DND-41 (cell line): ENCODE results near the gene NFKBIE.
A peak's percentile ranks its signal among the peaks of the same experiment; 100 is the strongest.

ENCODE experiments used
- ATAC-seq: fragments of 200-7000 bp; cut with Tn5 transposase; 3 replicates; pipeline ENCODE4 v1.9.1; 2021; ENCODE audit warnings: low read depth; ENCODE audit not compliant: insufficient read depth
- DNase-seq: peaks from one replicate; pipeline ENCODE4 v3.0.0-alpha.2; 2020
- H2AFZ ChIP-seq: 2 replicates; pipeline ENCODE4 v1.6.0; 2012; ENCODE audit warnings: low read depth, low read length
- H3K27ac ChIP-seq: 2 replicates; pipeline ENCODE4 v1.5.1; 2012; ENCODE audit warnings: low read length, inconsistent platforms
- H3K27me3 ChIP-seq: fragments of 200-600 bp; sonication (generic); 2 replicates; pipeline ENCODE4 v1.6.0; 2012; ENCODE audit warnings: low read length, mild to moderate bottlenecking, inconsistent platforms; ENCODE audit not compliant: insufficient read depth, poor library complexity
- H3K36me3 ChIP-seq: 2 replicates; pipeline ENCODE4 v1.5.1; 2012; ENCODE audit warnings: low read length, inconsistent platforms; ENCODE audit not compliant: insufficient read depth
- H3K4me1 ChIP-seq: 2 replicates; pipeline ENCODE4 v1.5.1; 2012; ENCODE audit warnings: mild to moderate bottlenecking, low read length; ENCODE audit not compliant: insufficient read depth
- H3K4me2 ChIP-seq: 2 replicates; pipeline ENCODE4 v1.6.0; 2012; ENCODE audit warnings: mild to moderate bottlenecking, moderate library complexity, low read length, inconsistent platforms; ENCODE audit not compliant: insufficient read depth
- H3K4me3 ChIP-seq, 2 experiments: fragments of 200-600 bp in 1 of 2; shearing (Covaris generic) in 1 of 2; 2 replicates each; pipeline ENCODE4 v1.5.1; 2012 to 2016; ENCODE audit warnings: inconsistent platforms in 2 of 2, low read length in 2 of 2, mild to moderate bottlenecking in 2 of 2, low read depth in 1 of 2, moderate library complexity in 1 of 2
- H3K79me2 ChIP-seq: 2 replicates; pipeline ENCODE4 v1.6.0; 2012; ENCODE audit warnings: low read length, inconsistent platforms; ENCODE audit not compliant: insufficient read depth
- H3K9ac ChIP-seq: 2 replicates; pipeline ENCODE4 v1.6.0; 2012; ENCODE audit warnings: low read depth, mild to moderate bottlenecking, inconsistent platforms, low read length, moderate library complexity
- H3K9me3 ChIP-seq: 2 replicates; pipeline ENCODE4 v1.5.1; 2012; ENCODE audit warnings: low read length, moderate library complexity, mild to moderate bottlenecking, inconsistent platforms; ENCODE audit not compliant: insufficient read depth, severe bottlenecking
- H4K20me1 ChIP-seq: 2 replicates; pipeline ENCODE4 v1.6.0; 2012; ENCODE audit warnings: low read length; ENCODE audit not compliant: insufficient read depth
- CTCF ChIP-seq: IDR thresholded peaks from 2 replicates; pipeline ENCODE4 v1.5.1; 2012; ENCODE audit warnings: borderline replicate concordance, low read length, moderate library complexity, mild to moderate bottlenecking; ENCODE audit not compliant: poor library complexity, severe bottlenecking; ENCODE audit errors: extremely low read depth
- EZH2 ChIP-seq: IDR thresholded peaks from 3 replicates; pipeline ENCODE4 v1.6.1; 2012; ENCODE audit warnings: borderline replicate concordance, low read depth, mild to moderate bottlenecking, moderate library complexity, low read length, inconsistent platforms; ENCODE audit not compliant: severe bottlenecking

Gene NFKBIE

GRCh38 chr6:44267252-44267651, 1.9 kb upstream of the NFKBIE start:
- peaks cover 23% of the 10 kb centered on the region for H3K79me2 ChIP-seq
- H3K27ac ChIP-seq: no peak overlapping the region
- no peaks in the 10 kb centered on the region for H3K27me3 ChIP-seq
- no peak overlapping the region for H2AFZ ChIP-seq
- no peaks in the 10 kb centered on the region for H3K9me3 ChIP-seq
- TF ChIP-seq CTCF (no peak), EZH2 (no peak)
- peaks cover 8% of the 10 kb centered on the region; the same call in 1 of the 2 replicates for H3K36me3 ChIP-seq
- no peak overlapping the region for H3K4me3 ChIP-seq
- ATAC-seq: no peak
- peaks cover 33% of the 10 kb centered on the region for H3K4me1 ChIP-seq
- no peak overlapping the region for H3K9ac ChIP-seq
- DNase-seq: no peak
- peaks cover 29% of the 10 kb centered on the region for H4K20me1 ChIP-seq
- no peak overlapping the region for H3K4me2 ChIP-seq

GRCh38 chr6:44266347-44266746, 996 bp upstream of the NFKBIE start:
- Histone ChIP-seq H3K79me2 (peaks cover 23% of the 10 kb centered on the region), H3K36me3 (peaks cover 17% of the 10 kb centered on the region), H3K27ac (no peak overlapping the region), H3K27me3 (no peaks in the 10 kb centered on the region), H2AFZ (no peak overlapping the region), H3K4me1 (peaks cover 33% of the 10 kb centered on the region), H4K20me1 (peaks cover 25% of the 10 kb centered on the region), H3K4me2 (no peak overlapping the region), H3K9ac (no peak overlapping the region), H3K9me3 (no peaks in the 10 kb centered on the region), H3K4me3 (no peak overlapping the region)
- ATAC-seq (no peak), DNase-seq (no peak)
- no peak for TF ChIP-seq CTCF
- TF ChIP-seq EZH2: no peak

GRCh38 chr6:44265722-44266233, 427 bp upstream of the NFKBIE start:
- H3K9ac ChIP-seq: peak overlapping the region; percentile 64
- peaks cover 20% of the 10 kb centered on the region for H3K36me3 ChIP-seq
- peaks cover 33% of the 10 kb centered on the region for H3K4me1 ChIP-seq
- peaks cover 23% of the 10 kb centered on the region for H3K79me2 ChIP-seq
- H3K27ac ChIP-seq: no peak overlapping the region
- ATAC-seq: no peak
- DNase-seq: no peak
- TF ChIP-seq EZH2 (no peak), CTCF (no peak)
- no peaks in the 10 kb centered on the region for H3K9me3 ChIP-seq
- no peaks in the 10 kb centered on the region for H3K27me3 ChIP-seq
- peaks cover 25% of the 10 kb centered on the region for H4K20me1 ChIP-seq
- peak overlapping the region; percentile 55; the same call in 1 of the 2 replicates for H2AFZ ChIP-seq
- peak overlapping the region; percentile 78 for H3K4me2 ChIP-seq
- peak overlapping the region; percentile 65 to 79; a peak in 3 of 4 replicates for H3K4me3 ChIP-seq
